Cardiac septum (tissue), 1 donor: ENCODE data around the gene SNAPC4. TPM values are rescaled to one million over a fixed set of nuclear protein-coding genes. Genes with fewer than 3 reads are reported as not detected.
A peak's percentile ranks its signal among the peaks of the same experiment; 100 is the strongest.
"Not testable (repeated sequence)": the region's sequence is repeated elsewhere in the genome, so short reads cannot be mapped to it uniquely, and the experiment has no call there.

ENCODE experiments used
- DNase-seq: peaks from one replicate; pipeline ENCODE4 v3.0.0-alpha.2; 2020; ENCODE audit warnings: low spot score
- intact Hi-C: fragments of 100-400 bp; cut with DNase I; formaldehyde crosslinking; loops from one replicate; pipeline ENCODE4 v1.14.0; 2022
- total RNA-seq: library from RNA; stranded (reverse); fragmentation: NEBNext Ultra II Directional; extraction: Animal tissue kit (Norgen Biotek cat#: 25700); gene quantifications from one replicate; pipeline ENCODE4 v1.2.1, GENCODE V29; 2021
- donor health status: DM: no; HTN: no; CAD: no.

SNAPC4 gene
- total RNA-seq, 1 donor from 2014 or later = 3.9 TPM

- DNase-seq = no peak
- intact Hi-C loops = loop anchor here (2.0 kb wide), 1 partner anchor 20 kb away; no protein-coding TSS in a partner anchor
Observed at GRCh38 chr9:136362450-136362784, 37.6 kb downstream of the SNAPC4 start.

DNA sequence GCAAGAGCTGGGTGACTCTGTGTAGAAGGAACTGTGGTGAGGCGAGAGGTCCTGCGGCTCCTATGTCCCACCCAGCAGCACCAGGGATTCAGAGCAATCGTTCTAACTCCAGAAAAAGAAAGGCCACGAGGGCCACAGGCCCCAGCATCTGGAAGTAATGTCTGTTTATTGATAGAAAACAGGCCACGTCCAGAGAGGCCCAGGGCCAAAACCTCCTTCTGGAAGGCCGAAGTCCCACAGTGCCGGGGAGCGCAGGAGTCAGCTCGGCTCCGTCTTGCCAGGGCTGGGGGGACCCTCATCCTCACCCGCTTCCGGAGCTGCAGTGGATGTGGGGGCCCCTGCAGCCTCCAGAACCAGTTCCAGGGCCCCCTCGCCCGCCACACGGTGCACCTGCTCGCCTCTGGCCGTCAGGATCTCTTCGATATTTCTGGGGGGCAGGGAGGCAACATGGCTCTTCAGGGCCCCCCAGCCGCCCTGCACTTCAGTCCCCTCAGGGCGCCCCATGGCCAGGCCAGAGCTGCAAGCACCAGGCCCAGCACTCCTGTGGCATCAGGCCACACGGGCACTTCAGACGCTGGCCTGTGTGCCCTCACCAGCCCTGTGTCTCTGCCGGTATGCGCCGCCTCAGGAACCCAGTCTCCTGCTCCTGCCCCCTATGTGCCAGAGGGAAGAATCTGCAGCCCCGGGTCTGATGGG is 38.1 kb downstream of the SNAPC4 start:
- no peak for DNase-seq
- intact Hi-C loops = loop anchor here (2.0 kb wide), 1 partner anchor 19 kb away; no protein-coding TSS in a partner anchor

- no peak for DNase-seq
- intact Hi-C loops = no loop called here
Observed at GRCh38 chr9:136361047-136361753, 38.8 kb downstream of the SNAPC4 start.

DNA sequence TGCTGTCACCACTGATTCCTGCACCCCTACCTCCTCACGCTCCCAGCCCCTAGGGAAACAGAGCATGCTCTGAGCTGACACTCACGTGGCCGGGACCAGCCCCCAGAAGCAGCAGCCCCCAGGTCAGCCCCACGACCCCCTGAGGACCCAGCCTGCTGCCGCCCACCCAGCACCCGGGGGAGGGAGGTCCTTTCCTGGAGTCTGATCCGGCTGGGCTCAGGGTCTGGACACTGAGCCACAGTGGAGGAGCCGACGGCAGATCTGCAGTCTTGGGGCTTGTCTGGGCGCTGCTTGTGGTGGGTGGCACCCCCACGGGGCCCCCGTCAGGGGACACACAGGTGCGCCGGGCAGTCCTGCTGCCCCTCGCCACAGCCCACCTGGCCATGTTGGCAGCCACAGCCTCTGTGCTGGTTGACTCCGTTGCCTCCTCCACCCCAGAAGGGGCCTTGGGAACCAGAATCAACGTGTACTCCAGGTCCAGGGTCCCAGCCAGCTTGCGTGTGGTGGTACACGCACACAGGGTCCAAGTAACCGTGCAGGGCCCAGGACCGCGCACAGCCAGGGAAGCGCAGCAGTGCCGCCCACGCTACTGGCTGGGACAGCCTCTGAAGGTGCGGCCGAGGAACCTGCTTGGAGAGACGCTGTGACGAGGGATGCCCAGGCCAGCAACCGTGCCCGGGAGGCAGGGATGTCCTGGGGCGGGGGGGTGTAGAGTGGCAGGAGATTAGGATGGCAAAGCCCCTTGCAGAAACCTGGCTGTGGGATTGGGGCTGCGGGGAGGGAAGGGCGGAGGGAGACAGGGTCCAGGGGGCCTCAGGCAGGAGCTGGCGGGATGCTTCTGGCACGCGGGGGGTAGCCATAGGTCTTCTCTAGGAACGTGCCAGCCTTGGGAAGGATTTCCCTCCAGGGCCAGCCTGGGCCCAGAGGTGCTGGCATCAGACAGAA is 39.9 kb downstream of the SNAPC4 start:
- intact Hi-C loops = no loop called here
- DNase-seq = no peak

GRCh38 chr9:136358888-136359287 is 41.1 kb downstream of the SNAPC4 start:
- intact Hi-C loops = no loop called here
- no peak for DNase-seq

DNA sequence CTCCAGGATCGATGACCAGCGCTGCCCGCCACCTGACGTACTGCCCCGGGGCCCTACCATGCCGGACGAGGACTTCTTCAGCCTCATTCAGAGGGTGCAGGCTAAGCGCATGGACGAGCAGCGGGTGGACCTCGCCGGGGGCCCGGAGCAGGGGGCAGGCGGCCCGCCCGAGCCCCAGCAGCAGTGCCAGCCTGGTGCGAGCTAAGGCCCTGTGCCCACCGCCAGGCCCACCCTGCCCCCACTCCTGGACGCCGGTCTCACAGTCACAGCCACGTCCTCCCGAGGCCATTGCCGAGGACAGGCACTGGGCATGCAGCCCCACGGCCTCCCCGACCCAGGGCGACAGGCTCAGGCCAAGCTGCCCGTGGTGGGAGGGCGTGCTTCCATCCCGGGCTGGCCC is 42.0 kb downstream of the SNAPC4 start:
- intact Hi-C loops = no loop called here
- DNase-seq = no peak

GRCh38 chr9:136357202-136357725 is 42.7 kb downstream of the SNAPC4 start:
- intact Hi-C loops = no loop called here
- DNase-seq = no peak

- intact Hi-C loops = no loop called here
- no peak for DNase-seq
Observed at GRCh38 chr9:136355616-136356557, 44.1 kb downstream of the SNAPC4 start.

GRCh38 chr9:136354592-136355085 is 45.3 kb downstream of the SNAPC4 start:
- peak; percentile 91 for DNase-seq
- intact Hi-C loops = loop anchor here (1.0 kb wide), 1 partner anchor 11 kb away; no protein-coding TSS in a partner anchor

DNA sequence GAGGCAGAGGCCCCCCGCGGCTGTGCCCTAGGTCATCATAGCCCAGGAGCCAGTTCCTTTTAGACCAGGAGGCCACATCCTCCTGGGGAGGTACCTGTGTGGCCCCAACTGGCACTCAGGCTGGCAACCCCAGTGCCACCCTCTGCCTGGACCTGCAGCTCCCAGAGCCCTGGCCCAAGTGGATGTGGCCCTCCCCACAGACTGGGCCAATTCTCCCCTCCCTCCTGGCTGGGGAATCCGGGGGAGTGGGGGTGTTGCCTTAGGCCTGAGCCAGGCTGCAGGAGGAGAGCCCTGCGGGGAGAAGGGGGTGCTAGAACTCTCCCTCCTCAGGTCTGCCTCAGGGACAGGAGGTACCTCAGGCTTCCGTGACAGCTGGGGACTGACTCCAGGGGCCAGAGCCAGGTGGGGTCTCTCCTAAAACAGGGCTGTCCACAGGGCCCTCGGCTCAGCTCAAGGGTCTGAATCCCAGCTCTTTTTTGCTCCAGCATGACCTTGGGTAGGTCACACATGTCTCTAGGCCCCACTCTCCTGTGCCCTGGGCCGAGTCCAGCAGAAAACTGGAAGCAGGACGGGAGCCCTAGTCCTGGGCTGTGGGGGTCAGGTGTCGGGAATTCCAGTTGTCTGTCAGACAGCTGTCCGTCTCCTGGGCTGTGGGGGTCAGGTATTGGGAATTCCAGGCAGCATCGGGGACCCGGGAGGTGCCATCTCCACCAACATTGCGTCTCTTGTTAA is 46.0 kb downstream of the SNAPC4 start:
- intact Hi-C loops = loop anchor here (1.0 kb wide), 1 partner anchor 11 kb away; no protein-coding TSS in a partner anchor
- no peak for DNase-seq

DNA sequence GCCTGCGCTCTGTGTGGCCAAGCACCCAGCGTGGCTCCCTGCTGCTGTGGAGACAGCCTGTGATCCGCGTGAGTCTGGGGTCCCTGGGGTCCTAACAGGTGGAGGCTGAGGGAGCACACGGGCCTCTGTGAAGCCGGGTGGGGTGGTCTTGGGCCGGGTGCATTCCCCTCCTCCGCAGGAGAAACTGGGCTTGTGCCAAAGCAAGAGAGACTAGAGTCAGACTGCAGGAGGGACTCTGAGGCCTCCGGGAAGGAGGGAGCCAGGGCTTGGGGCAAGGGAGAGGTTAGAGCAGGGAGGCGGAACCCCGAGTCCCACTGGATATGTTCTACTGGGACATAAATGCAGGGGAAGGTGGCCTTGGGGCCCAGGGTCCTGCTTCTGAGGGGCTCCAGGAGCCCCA is 46.9 kb downstream of the SNAPC4 start:
- intact Hi-C loops = no loop called here

GRCh38 chr9:136352682-136353081 is 47.3 kb downstream of the SNAPC4 start:
- DNase-seq = no peak
- intact Hi-C loops = no loop called here

More for the DNA sequence above, 46.9 kb downstream of the SNAPC4 start:
- DNase-seq = no peak

- intact Hi-C loops, DNase-seq: not testable (repeated sequence)
Observed at GRCh38 chr9:136351868-136352267, 48.1 kb downstream of the SNAPC4 start.

DNA sequence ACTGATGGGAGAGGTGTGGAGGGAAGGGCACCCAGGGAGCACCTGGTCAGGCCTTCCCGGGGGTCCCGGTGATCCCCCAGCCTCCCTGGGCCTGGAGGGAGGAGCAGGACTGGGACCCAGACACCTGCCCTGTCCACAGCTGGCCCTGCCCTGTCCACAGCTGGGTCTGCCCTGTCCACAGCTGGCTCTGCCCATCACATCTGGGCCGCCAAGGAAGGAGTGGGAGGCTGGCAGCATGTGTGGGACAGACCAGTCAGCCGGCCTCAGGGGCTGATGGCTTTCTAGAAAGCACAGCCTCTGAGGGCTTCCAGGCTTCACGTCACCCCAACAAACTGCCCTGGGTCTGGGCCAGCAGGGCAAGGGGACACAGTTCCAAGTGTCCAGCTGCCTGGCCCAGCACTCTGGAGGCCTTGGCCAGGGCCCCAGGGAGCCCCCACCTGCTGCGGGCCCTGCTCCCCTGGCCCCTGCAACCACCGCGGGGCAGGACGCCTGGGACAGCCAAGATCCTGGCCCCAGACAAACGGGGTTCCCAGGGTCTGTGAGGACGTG is 48.6 kb downstream of the SNAPC4 start:
- intact Hi-C loops = no loop called here
- no peak for DNase-seq
